HG03442 (cell line): ENCODE measurements around the gene SKIDA1.
A peak's percentile ranks its signal among the peaks of the same experiment; 100 is the strongest.
"Not testable (repeated sequence)": the region's sequence is repeated elsewhere in the genome, so short reads cannot be mapped to it uniquely, and the experiment has no call there.

Experiments
- ATAC-seq: cut with Tn5 transposase; IDR thresholded peaks from one replicate; pipeline ENCODE4 v1.9.1; 2021; ENCODE audit warnings: mild to moderate bottlenecking, moderate library complexity; ENCODE audit not compliant: unreplicated experiment

Gene SKIDA1

GRCh38 chr10:21525367-21526187 is at the start of gene SKIDA1:
SKIDA1 (minus strand) TSS chr10:21525682; CDS start chr10:21517822, 7,860 bp downstream.
- ATAC-seq, result peak; percentile 50

DNA sequence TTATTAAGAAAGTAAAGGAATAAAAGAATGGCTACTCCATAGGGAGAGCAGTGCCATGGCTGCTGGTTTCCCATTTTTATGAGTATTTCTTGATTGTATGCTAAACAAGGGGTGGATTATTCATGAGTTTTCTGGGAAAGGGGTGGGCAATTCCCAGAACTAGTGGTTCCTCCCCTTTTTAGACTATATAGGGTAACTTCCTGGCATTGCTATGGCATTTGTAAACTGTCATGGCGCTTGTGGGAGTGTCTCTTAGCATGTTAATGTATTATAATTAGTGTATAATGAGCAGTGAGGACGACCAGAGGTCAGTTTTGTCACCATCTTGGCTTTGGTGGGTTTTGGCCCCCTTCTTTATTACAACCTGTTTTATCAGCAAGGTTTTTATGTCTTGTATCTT is 49.0 kb upstream of the SKIDA1 start:
- ATAC-seq, result not testable (repeated sequence)

GRCh38 chr10:21572578-21572977 is 47.1 kb upstream of the SKIDA1 start:
- ATAC-seq, result no peak

GRCh38 chr10:21570761-21571521 is 45.5 kb upstream of the SKIDA1 start:
- ATAC-seq, result no peak

- ATAC-seq, result not testable (repeated sequence)
Measured at GRCh38 chr10:21558984-21559383, 33.5 kb upstream of the SKIDA1 start.

GRCh38 chr10:21556527-21556926 is 31.0 kb upstream of the SKIDA1 start:
- ATAC-seq, result no peak

DNA sequence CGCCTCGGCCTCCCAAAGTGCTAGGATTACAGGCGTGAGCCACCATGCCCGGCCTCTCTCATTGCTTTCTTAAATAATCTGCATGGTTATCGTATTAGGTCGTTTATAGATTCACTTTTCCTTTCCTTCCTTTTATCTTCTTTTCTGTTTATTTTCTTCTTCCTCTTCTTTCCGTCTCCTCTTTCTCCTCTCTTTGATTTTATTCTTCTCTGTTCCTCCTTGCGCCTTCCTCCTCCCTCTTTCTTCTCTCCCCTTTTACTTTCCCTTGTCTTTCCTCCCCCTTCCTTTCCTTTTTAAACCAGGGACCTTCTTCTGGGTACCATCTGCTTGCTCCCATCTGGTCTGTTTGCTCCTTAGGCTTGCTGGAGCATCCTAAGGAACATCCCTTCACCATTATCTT is 27.2 kb upstream of the SKIDA1 start:
- no peak for ATAC-seq

DNA sequence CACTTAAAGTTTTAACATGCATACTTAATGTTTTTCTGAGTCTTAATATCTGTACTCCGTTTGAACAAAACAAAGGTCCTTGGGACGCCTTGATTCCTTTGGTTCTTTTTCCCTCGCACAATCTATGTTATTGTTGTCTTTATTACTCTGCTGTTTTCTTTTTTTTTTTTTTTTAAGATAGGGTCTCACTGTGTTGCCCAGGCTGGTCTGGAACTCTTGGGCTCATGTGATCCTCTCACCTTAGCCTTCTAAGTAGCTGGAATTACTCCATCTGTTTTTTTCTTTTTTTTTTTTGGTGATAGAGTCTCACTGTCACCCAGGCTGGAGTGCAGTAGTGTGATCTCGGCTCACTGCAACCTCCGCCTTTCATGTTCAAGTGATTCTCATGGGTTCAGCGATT is 21.8 kb upstream of the SKIDA1 start:
- ATAC-seq, result no peak

DNA sequence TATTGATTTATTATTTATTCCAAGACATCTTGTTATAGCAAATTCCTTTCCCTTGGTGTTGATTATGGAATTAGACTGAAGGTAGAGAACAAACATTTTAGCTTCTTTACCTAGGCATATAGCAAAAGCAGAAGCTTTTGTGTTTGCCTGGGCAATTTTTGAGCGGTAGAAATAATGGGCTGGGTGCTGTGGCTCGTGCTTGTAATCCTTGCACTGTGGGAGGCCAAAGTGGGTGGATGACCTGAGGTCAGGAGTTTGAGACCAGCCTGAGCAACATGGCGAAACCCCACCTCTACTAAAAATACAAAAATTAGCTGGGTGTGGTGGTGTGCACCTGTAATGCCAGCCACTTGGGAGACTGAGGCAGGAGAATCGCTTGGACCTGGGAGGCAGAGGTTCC is 15.2 kb upstream of the SKIDA1 start:
- ATAC-seq, result not testable (repeated sequence)

DNA sequence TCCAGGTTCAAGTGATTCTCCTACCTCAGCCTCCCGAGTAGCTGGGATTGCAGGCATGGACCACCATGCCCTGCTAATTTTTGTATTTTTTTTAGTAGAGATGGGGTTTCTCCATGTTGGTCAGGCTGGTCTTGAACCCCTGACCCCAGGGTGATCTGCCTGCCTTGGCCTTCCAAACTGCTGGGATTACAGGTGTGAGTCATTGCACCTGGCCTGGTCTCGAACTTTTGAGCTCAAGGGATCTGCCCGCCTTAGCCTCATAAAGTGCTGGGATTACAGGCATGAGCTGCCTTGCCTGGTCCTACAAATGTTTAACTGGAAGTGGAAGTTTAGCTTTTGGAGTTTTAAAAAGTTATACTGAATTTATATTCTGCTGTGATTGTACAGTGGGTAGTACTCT is 11.4 kb upstream of the SKIDA1 start:
- ATAC-seq, result no peak

- not testable (repeated sequence) for ATAC-seq
Measured at GRCh38 chr10:21535976-21536375, 10.5 kb upstream of the SKIDA1 start.

DNA sequence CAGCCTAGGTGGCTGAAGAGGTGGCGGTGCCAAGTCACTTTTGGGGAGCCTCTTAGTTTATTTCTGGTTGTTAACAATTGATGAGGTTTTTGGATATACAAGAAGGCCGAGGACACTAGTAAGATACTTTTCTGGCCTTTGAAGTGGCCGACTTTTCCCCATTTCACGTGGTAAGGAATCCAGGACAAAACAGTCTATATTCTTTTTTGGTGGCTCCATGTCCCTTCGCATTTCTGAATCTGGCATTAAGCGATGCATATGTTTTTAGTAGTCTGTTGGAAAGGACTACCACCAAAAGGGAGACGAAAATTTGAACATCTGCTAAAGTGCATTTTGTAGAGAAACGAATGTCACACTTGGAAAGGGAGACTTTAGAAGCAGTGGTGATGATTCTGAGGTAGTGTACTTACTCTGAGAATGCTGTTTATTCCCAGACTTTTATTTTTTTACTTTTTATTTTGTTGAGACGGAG is 10.0 kb upstream of the SKIDA1 start:
- ATAC-seq, result no peak

- ATAC-seq, result peak; percentile 19
Measured at GRCh38 chr10:21534604-21535493, 9.4 kb upstream of the SKIDA1 start.

DNA sequence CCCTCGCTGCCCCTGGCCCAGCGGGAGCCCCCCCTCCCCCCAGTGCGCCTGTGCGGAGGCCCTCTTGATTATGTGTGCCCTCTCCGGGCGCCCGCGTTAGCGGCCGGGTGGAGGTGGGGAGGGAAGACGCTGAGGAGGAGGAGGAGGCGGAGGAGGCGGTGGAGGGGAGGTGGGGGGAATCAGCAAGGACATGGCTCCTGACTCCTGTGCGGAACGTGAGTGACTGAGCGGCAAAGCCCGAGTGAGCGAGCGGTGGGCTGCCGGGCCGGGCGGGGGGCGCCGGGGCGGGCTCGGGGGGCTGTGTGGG is 8.8 kb upstream of the SKIDA1 start:
- no peak for ATAC-seq

DNA sequence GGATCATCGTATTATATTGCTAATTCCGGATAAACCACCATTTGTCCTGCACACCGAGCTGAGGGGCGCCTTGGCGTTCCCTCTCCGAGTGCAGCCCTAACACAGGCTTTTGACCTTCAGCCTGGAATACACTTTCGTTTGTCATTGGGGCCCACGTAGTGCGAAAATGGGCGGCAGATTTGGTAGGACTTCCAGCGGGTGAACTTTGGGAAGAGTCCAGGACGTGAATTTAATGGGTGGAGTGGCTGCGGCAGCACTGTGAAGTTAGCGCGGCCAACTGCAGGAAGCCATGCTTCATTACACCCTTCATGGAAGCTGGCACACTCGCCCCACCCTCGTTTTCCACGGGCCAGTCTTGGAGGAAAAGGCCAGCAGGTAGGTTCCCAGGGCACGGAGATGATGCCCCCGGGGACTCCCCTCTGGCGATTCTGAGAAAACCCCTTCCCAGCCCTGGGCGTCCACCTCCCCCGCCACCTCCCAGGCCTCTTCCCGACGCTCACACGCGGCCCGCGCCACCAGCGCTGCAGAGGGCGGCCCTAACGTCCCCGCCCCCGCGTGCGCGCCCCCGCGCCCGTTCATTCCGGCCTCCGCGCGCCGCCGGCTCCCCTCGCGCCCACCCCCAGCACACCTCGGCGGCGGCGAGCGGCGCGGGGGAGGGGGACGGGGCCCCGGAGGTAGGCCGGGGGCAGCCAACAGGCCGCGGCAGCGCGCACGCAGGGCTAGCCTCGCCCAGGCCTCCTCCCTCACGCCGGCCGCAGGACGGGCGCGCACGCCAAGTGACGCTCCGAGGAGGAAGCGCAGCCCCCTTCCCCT is 8.2 kb upstream of the SKIDA1 start, which contains the start of gene MLLT10:
Gene MLLT10 (plus strand): TSS at position 766 of the 813 bp plus-strand sequence. CDS start 413 bp downstream, outside the sequence.
- peak; percentile 86 for ATAC-seq

GRCh38 chr10:21532694-21533466 is 7.4 kb upstream of the SKIDA1 start:
- ATAC-seq, result no peak

DNA sequence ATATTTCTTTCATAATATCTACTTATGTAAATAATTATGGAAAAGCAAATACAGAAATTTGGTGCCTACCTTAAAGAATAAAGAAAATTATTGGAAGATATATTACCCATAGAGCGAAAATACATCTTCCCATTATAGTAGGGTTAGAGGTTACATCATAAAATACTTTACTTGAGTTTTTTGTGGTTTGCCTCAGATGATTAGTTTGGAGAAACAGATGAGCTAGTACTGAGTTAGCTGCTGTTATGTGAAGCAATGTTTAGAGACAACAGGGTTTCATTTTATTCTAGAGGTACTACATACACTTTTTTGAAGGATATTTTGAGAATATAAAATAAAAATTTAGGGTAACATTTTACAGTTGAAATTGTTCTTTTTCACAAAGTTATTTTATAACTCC is 5.7 kb upstream of the SKIDA1 start:
- no peak for ATAC-seq

- ATAC-seq, result no peak
Measured at GRCh38 chr10:21530641-21531040, 5.2 kb upstream of the SKIDA1 start.

- ATAC-seq, result no peak
Measured at GRCh38 chr10:21530168-21530567, 4.7 kb upstream of the SKIDA1 start.
